ENCODE results near the gene ATXN2. TPM values are rescaled to one million over a fixed set of nuclear protein-coding genes. Genes with fewer than 3 reads are reported as not detected.

The ATXN2 gene
- total RNA-seq, 1 experiment from 2014 or later, result 72.9 TPM

GRCh38 chr12:111426344-111427185 is 172.6 kb downstream of the ATXN2 start:
- Histone ChIP-seq H3K4ac (ENCODE audit: low read depth, low read length) (no peak overlapping the region), H3K27me3 (ENCODE audit: insufficient read depth, low read length) (no peaks in the 10 kb centered on the region), H4K5ac (ENCODE audit: insufficient read length, low read depth, low read length) (no peak overlapping the region), H4K8ac (replicated peaks; ENCODE audit: insufficient read length, low read depth, low read length) (no peak overlapping the region), H3K9me3 (ENCODE audit: control insufficient read depth, low read depth, low read length) (no peaks in the 10 kb centered on the region), H3K4me1 (ENCODE audit: insufficient read depth, low read length) (peaks cover 2% of the 10 kb centered on the region; the same call in 1 of the 2 replicates), H2BK12ac (ENCODE audit: insufficient read length, low read depth, low read length) (no peak overlapping the region), H3T11ph (ENCODE audit: low read length) (no peak overlapping the region), H2AK5ac (ENCODE audit: insufficient read length, low read length) (no peak overlapping the region), H3K79me2 (ENCODE audit: insufficient read depth, low read length) (peaks cover 3% of the 10 kb centered on the region; the same call in 1 of the 2 replicates), H2BK20ac (ENCODE audit: low read depth, low read length, poor library complexity, severe bottlenecking) (no peak overlapping the region), H4K91ac (ENCODE audit: insufficient read length, low read depth, low read length) (no peak overlapping the region), H3K4me2 (ENCODE audit: insufficient read depth, insufficient read length, low read length) (no peak overlapping the region), H3K79me1 (ENCODE audit: insufficient read depth, low read depth, low read length, poor library complexity, severe bottlenecking) (peaks cover 4% of the 10 kb centered on the region), H3K56ac (ENCODE audit: insufficient read length, low read depth, low read length) (no peak overlapping the region), H2AFZ (ENCODE audit: low read length) (no peak overlapping the region), H3K9ac (ENCODE audit: extremely low read depth, insufficient read length, low read length) (no peak overlapping the region), H2BK120ac (ENCODE audit: low read depth, low read length, poor library complexity, severe bottlenecking) (no peak overlapping the region), H3K23ac (ENCODE audit: insufficient read length, low read depth, low read length) (no peak overlapping the region), H3K18ac (ENCODE audit: insufficient read length, low read depth, low read length) (no peak overlapping the region), H2BK5ac (ENCODE audit: insufficient read length, low read length) (no peak overlapping the region), H3K27ac (ENCODE audit: insufficient read length, low read depth, low read length) (no peak overlapping the region), H3K23me2 (ENCODE audit: insufficient read length, low read depth, low read length, poor library complexity, severe bottlenecking) (peaks cover 2% of the 10 kb centered on the region), H2BK15ac (ENCODE audit: low read depth, low read length) (no peak overlapping the region), H3K14ac (ENCODE audit: insufficient read depth, low read length) (no peak overlapping the region), H4K20me1 (ENCODE audit: control insufficient read depth, insufficient read depth, insufficient read length) (no peaks in the 10 kb centered on the region)
- Mint-ChIP-seq H3K27me3 (ENCODE audit: low read depth) (no peaks in the 10 kb centered on the region), H3K36me3 (ENCODE audit: insufficient read depth in 1 of 3, low read depth in 3 of 3) (peaks cover 3 to 7% (median 4%) of the 10 kb centered on the region in 3 experiments; a peak in 6 of 7 replicates), H3K27ac (peak overlapping the region; percentile 40 to 68 (median 44); a peak in 5 of 7 replicates), H3K4me1 (peaks cover 41 to 48% of the 10 kb centered on the region in 2 experiments), H3K4me3 (no peak overlapping the region), H3K9me3 (no peaks in the 10 kb centered on the region)
- TF ChIP-seq, protein P1, sequence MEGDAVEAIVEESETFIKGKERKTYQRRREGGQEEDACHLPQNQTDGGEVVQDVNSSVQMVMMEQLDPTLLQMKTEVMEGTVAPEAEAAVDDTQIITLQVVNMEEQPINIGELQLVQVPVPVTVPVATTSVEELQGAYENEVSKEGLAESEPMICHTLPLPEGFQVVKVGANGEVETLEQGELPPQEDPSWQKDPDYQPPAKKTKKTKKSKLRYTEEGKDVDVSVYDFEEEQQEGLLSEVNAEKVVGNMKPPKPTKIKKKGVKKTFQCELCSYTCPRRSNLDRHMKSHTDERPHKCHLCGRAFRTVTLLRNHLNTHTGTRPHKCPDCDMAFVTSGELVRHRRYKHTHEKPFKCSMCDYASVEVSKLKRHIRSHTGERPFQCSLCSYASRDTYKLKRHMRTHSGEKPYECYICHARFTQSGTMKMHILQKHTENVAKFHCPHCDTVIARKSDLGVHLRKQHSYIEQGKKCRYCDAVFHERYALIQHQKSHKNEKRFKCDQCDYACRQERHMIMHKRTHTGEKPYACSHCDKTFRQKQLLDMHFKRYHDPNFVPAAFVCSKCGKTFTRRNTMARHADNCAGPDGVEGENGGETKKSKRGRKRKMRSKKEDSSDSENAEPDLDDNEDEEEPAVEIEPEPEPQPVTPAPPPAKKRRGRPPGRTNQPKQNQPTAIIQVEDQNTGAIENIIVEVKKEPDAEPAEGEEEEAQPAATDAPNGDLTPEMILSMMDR (conservative IDR thresholded peaks at IDR 0.05), result no peak
- WGBS (ENCODE audit: extremely low coverage, insufficient read length, low lambda C conversion rate), result no CpG with 5 or more reads among the region's 11 CpGs
- no peak for DNase-seq

Data from H9 (cell line).